ENCODE data around the gene RCOR3. TPM values are rescaled to one million over a fixed set of nuclear protein-coding genes. Genes with fewer than 3 reads are reported as not detected.
"Not testable (repeated sequence)": the region's sequence is repeated elsewhere in the genome, so short reads cannot be mapped to it uniquely, and the experiment has no call there.

RCOR3 gene
- total and polyA plus RNA-seq, 2 donors = 21.9 to 52.4 TPM

DNA sequence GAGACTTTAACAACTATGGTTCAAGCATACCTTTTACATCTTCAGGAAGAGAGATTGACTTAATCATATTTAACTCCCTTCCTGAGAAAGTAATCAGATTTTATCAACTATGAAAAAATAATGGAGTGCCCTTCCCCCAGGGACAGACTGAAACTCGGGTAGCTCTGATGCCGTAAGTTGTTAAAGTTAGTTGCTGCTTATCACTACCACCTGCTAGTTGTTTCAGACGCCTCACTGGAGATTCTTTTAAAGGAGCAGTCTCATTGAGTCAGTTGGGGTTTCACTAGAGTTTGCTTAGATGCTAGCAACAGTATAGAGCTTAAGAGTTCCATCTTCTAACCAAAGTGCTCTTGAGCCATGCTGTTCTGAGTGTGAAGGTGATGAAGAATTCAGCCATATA lies 50.5 kb downstream of the RCOR3 start:
- Histone ChIP-seq H3K27ac (ENCODE audit: low read depth in 1 of 2, low read length in 1 of 2) (no peak overlapping the region), H3K4me3 (ENCODE audit: low read length in 2 of 2) (no peak overlapping the region), H3K27me3 (ENCODE audit: control insufficient read depth in 2 of 2, insufficient read depth in 1 of 2, low read length in 1 of 2) (no peaks in the 10 kb centered on the region), H3K36me3 (ENCODE audit: control insufficient read depth in 2 of 2, insufficient read depth in 2 of 2, low read length in 1 of 2) (peaks cover 13 to 35% of the 10 kb centered on the region in 2 donors), H3K9me3 (ENCODE audit: control insufficient read depth in 2 of 2, insufficient read depth in 1 of 2, low read length in 1 of 2) (no peaks in the 10 kb centered on the region), H3K4me1 (ENCODE audit: control insufficient read depth in 2 of 2, insufficient read depth in 2 of 2, low read length in 2 of 2) (no peaks in the 10 kb centered on the region)
- WGBS = 94% methylated on average over 3 of the region's 3 CpGs
- no peak for DNase-seq (ENCODE audit: low read depth in 6 of 9, low spot score in 9 of 9)

DNA sequence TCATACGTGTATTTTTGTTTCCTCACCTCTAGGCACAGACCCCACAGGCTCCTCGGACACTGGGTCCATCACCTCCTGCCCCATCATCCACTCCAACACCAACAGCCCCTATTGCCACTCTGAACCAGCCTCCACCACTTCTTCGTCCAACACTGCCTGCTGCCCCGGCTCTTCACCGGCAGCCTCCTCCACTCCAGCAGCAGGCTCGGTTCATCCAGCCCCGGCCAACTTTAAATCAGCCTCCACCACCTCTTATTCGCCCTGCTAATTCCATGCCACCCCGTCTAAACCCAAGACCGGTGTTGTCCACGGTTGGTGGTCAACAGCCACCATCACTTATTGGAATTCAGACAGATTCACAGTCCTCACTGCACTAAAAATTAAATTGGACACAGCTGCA lies 54.2 kb downstream of the RCOR3 start:
- Histone ChIP-seq H3K27ac (ENCODE audit: low read depth in 1 of 2, low read length in 1 of 2) (no peak overlapping the region), H3K36me3 (ENCODE audit: control insufficient read depth in 2 of 2, insufficient read depth in 2 of 2, low read length in 1 of 2) (peaks cover 10 to 36% of the 10 kb centered on the region in 2 donors), H3K9me3 (ENCODE audit: control insufficient read depth in 2 of 2, insufficient read depth in 1 of 2, low read length in 1 of 2) (no peaks in the 10 kb centered on the region), H3K27me3 (ENCODE audit: control insufficient read depth in 2 of 2, insufficient read depth in 1 of 2, low read length in 1 of 2) (no peaks in the 10 kb centered on the region), H3K4me1 (ENCODE audit: control insufficient read depth in 2 of 2, insufficient read depth in 2 of 2, low read length in 2 of 2) (no peaks in the 10 kb centered on the region), H3K4me3 (ENCODE audit: low read length in 2 of 2) (no peak overlapping the region)
- no peak for DNase-seq (ENCODE audit: low read depth in 6 of 9, low spot score in 9 of 9)
- WGBS = 99% methylated on average over 11 of the region's 11 CpGs

DNA sequence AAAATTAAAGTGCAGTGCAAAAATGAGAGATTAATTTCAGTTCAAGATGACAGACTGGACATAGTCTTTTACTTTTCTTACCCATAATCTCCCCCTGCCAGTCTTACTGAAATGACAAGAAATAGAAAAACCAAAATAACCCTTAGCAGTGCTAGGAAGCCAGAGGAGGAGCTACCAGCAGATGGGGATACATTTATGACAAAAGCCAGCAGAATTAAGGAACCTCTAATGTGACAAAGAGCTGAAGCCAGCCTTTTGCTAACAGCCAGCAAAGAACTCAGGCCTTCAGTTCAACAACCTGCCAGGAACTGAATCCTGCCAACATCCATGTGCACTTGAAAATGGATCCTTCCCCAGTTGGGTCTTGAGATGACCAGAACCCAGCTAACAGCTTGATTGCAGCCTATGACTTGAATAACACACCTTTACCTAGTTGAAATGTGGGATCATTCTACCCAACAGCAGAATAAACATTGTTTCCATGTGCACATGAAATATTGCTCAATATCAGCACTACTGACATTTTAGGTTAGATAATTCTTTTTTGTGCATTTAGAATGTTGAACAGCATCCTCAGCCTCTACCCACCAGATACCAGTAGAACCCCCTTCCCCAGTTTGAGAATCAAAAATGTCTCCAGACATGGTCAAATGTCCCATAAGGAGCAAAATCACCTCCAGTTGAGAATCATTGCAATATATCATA lies 59.6 kb downstream of the RCOR3 start:
- H3K4me3 ChIP-seq (ENCODE audit: low read length in 2 of 2) = no peak overlapping the region
- H3K27me3 ChIP-seq (ENCODE audit: control insufficient read depth in 2 of 2, insufficient read depth in 1 of 2, low read length in 1 of 2) = no peaks in the 10 kb centered on the region

DNA sequence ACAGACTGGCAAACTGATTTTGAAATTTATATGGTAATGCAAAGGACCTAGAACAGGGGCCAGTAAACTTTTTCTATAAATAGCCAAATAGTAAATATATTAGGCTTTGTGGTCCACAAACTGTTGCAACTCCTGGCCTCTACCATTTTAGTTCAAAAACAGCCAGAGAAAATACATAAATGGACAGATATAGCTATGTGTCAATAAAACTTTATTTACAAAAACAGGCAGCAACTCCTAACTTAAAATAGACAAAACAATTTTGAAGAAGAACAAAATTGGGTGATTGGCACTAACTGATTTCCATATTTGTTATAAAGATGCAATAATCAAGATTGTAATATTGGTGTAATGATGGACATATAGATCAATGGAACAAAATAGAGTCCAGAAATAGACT lies 60.7 kb downstream of the RCOR3 start:
- Histone ChIP-seq H3K27me3 (ENCODE audit: control insufficient read depth in 2 of 2, insufficient read depth in 1 of 2, low read length in 1 of 2) (no peaks in the 10 kb centered on the region), H3K9me3 (ENCODE audit: control insufficient read depth in 2 of 2, insufficient read depth in 1 of 2, low read length in 1 of 2) (no peaks in the 10 kb centered on the region), H3K27ac (ENCODE audit: low read depth in 1 of 2, low read length in 1 of 2) (no peak overlapping the region), H3K4me1 (ENCODE audit: control insufficient read depth in 2 of 2, insufficient read depth in 2 of 2, low read length in 2 of 2) (peaks cover 0 to 2% of the 10 kb centered on the region in 2 donors), H3K4me3 (ENCODE audit: low read length in 2 of 2) (no peak overlapping the region), H3K36me3 (ENCODE audit: control insufficient read depth in 2 of 2, insufficient read depth in 2 of 2, low read length in 1 of 2) (peaks cover 0 to 5% of the 10 kb centered on the region in 2 donors)
- no peak for DNase-seq (ENCODE audit: low read depth in 6 of 9, low spot score in 9 of 9)

More for the DNA sequence above, 59.6 kb downstream of the RCOR3 start:
- Histone ChIP-seq H3K4me1 (ENCODE audit: control insufficient read depth in 2 of 2, insufficient read depth in 2 of 2, low read length in 2 of 2) (no peaks in the 10 kb centered on the region), H3K9me3 (ENCODE audit: control insufficient read depth in 2 of 2, insufficient read depth in 1 of 2, low read length in 1 of 2) (no peaks in the 10 kb centered on the region), H3K36me3 (ENCODE audit: control insufficient read depth in 2 of 2, insufficient read depth in 2 of 2, low read length in 1 of 2) (peaks cover under 1 to 12% of the 10 kb centered on the region in 2 donors), H3K27ac (ENCODE audit: low read depth in 1 of 2, low read length in 1 of 2) (no peak overlapping the region)
- DNase-seq (ENCODE audit: low read depth in 6 of 9, low spot score in 9 of 9) = no peak

DNA sequence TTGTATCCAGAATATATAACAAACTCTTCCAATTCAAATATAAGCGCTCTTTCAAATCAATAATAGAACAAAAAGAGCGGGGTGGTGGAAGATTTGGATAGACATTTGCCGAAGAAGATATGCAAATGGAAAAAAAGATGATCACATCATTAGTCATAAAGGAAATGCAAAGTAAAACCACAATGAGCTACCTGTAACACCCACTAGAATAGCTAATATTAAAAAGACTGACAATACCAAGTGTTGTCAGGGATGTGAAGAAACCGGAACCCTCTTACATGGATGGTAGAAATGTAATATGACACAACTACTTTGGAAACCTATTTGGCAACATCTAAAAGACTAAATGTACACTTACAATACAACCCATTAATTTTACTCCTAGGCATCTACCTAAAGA lies 61.8 kb downstream of the RCOR3 start:
- no peak overlapping the region for H3K27ac ChIP-seq (ENCODE audit: low read depth in 1 of 2, low read length in 1 of 2)
- no peaks in the 10 kb centered on the region for H3K9me3 ChIP-seq (ENCODE audit: control insufficient read depth in 2 of 2, insufficient read depth in 1 of 2, low read length in 1 of 2)
- H3K4me3 ChIP-seq (ENCODE audit: low read length in 2 of 2) = no peak overlapping the region
- no peak for DNase-seq (ENCODE audit: low read depth in 6 of 9, low spot score in 9 of 9)
- WGBS = 93% methylated on average over 4 of the region's 4 CpGs
- H3K4me1 ChIP-seq (ENCODE audit: control insufficient read depth in 2 of 2, insufficient read depth in 2 of 2, low read length in 2 of 2) = peaks cover 0 to 12% of the 10 kb centered on the region in 2 donors
- no peaks in the 10 kb centered on the region for H3K36me3 ChIP-seq (ENCODE audit: control insufficient read depth in 2 of 2, insufficient read depth in 2 of 2, low read length in 1 of 2)
- H3K27me3 ChIP-seq (ENCODE audit: control insufficient read depth in 2 of 2, insufficient read depth in 1 of 2, low read length in 1 of 2) = no peaks in the 10 kb centered on the region

DNA sequence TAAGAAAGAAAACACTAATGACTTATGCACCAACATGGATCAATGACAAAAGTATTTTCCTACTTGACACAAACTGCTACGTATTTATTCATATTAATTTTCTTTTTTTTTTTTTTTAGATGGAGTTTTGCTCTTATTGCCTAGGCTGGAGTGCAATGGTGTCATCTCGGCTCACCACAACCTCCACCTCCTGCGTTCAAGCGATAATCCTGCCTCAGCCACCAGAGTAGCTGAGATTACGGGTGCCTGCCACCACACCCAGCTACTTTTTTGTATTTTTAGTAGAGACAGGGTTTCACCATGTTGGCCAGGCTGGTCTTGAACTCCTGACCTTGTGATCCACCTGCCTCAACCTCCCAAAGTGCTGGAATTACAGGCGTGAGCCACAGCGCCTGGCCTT lies 62.5 kb downstream of the RCOR3 start:
- not testable (repeated sequence) for H3K4me3 ChIP-seq (ENCODE audit: low read length in 2 of 2); H3K9me3 ChIP-seq (ENCODE audit: control insufficient read depth in 2 of 2, insufficient read depth in 1 of 2, low read length in 1 of 2); H3K27ac ChIP-seq (ENCODE audit: low read depth in 1 of 2, low read length in 1 of 2); DNase-seq (ENCODE audit: low read depth in 6 of 9, low spot score in 9 of 9); H3K36me3 ChIP-seq (ENCODE audit: control insufficient read depth in 2 of 2, insufficient read depth in 2 of 2, low read length in 1 of 2); H3K27me3 ChIP-seq (ENCODE audit: control insufficient read depth in 2 of 2, insufficient read depth in 1 of 2, low read length in 1 of 2)
- 99% methylated on average over 7 of the region's 7 CpGs for WGBS
- H3K4me1 ChIP-seq (ENCODE audit: control insufficient read depth in 2 of 2, insufficient read depth in 2 of 2, low read length in 2 of 2) = peaks cover 0 to 18% of the 10 kb centered on the region in 2 donors

DNA sequence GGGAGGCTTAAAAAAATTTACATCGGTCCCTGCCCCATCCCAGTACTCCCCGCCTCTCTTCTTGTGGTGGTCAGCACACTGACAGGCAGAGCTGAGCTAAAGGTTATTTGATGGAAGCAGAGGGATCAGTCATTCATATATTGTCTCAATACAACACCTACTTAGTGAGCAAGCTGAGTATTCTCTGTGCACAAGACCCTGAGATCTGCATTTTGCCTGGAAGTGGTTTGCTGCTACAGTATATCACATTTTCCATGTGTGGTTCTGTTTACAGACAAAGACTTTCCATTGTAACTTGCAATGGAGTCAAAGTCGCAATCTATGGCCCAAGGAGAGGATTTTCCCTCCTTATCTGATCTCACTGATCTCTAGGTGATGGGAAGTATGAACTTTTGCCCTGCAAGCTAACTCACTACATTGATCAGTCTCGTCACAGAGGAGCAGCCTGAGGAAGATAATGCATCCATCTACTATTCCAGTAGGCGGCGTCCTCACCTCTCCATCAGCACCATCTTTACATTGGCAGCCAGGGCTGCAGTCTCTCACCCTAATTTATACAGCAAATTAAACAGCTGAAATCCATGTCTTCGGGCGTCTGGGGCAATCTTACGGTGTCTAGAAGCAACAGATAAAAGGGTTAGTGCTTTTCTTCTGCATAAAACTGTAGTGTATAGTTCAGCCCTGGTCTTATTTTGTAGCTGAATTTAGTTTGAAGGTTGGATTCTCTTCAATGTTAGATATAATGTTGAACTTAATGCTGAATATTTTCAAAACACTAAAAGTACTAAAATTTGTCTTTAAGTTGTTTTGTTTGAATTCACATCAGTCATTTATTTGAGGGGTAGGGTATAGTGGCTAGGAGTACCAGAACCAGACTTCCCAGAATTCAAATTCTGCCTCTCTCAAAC lies 64.2 kb downstream of the RCOR3 start:
- DNase-seq (ENCODE audit: low read depth in 6 of 9, low spot score in 9 of 9) = peak in 7 of 9 donors; percentile 40 to 86 (median 70)
- 24% methylated on average over 9 of the region's 9 CpGs for WGBS

DNA sequence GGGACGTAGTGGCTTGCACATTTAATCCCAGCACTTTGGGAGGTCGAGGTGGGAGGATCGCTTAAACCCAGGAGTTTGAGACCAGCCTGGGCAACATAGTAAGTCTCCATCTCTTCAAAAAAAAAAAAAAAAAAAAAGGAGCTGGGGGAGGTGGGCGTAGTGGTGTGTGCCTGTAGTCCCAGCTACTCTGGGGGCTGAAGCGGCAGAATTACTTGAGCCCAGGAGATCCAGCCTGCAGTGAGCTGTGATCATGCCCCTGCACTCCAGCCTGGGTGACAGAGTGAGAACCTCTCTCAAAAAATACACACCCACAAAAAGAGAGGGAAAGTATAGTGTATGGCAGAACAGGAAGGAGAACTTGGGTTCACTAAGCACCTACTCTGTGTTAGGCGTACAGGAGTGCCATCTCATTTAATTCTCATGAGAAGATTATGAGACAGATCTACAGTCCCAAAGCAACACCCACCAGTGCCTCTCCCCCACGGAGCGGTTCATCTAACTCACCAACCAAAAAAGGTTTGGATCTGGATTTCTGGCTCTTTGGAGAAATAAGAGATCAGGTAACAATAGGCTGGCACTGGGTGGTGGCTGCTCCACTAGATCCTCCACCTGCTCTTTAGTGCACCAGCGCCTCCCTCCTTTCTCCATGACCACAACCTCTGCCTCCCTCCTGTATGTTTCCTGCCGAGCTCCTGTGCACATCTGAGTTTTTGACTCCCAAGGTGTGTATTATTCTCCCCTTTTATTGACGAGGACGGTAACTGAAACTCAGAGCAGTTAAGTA lies 66.0 kb downstream of the RCOR3 start:
- DNase-seq (ENCODE audit: low read depth in 6 of 9, low spot score in 9 of 9) = peak in 1 of 9 donors; percentile 57
- H3K27ac ChIP-seq (ENCODE audit: low read depth in 1 of 2, low read length in 1 of 2) = peak overlapping the region in 1 of 2 donors; percentile 2
- peaks cover 13 to 47% of the 10 kb centered on the region in 2 donors for H3K4me1 ChIP-seq (ENCODE audit: control insufficient read depth in 2 of 2, insufficient read depth in 2 of 2, low read length in 2 of 2)
- H3K4me3 ChIP-seq (ENCODE audit: low read length in 2 of 2) = no peak overlapping the region
- no peaks in the 10 kb centered on the region for H3K36me3 ChIP-seq (ENCODE audit: control insufficient read depth in 2 of 2, insufficient read depth in 2 of 2, low read length in 1 of 2)
- WGBS = 66% methylated on average over 12 of the region's 12 CpGs
- H3K9me3 ChIP-seq (ENCODE audit: control insufficient read depth in 2 of 2, insufficient read depth in 1 of 2, low read length in 1 of 2) = peaks cover 0 to 2% of the 10 kb centered on the region in 2 donors
- no peaks in the 10 kb centered on the region for H3K27me3 ChIP-seq (ENCODE audit: control insufficient read depth in 2 of 2, insufficient read depth in 1 of 2, low read length in 1 of 2)

More for the DNA sequence above, 64.2 kb downstream of the RCOR3 start:
- H3K27ac ChIP-seq (ENCODE audit: low read depth in 1 of 2, low read length in 1 of 2) = no peak overlapping the region
- H3K4me3 ChIP-seq (ENCODE audit: low read length in 2 of 2) = no peak overlapping the region
- H3K9me3 ChIP-seq (ENCODE audit: control insufficient read depth in 2 of 2, insufficient read depth in 1 of 2, low read length in 1 of 2) = peaks cover 0 to 2% of the 10 kb centered on the region in 2 donors
- no peaks in the 10 kb centered on the region for H3K27me3 ChIP-seq (ENCODE audit: control insufficient read depth in 2 of 2, insufficient read depth in 1 of 2, low read length in 1 of 2)
- H3K36me3 ChIP-seq (ENCODE audit: control insufficient read depth in 2 of 2, insufficient read depth in 2 of 2, low read length in 1 of 2) = no peaks in the 10 kb centered on the region
- H3K4me1 ChIP-seq (ENCODE audit: control insufficient read depth in 2 of 2, insufficient read depth in 2 of 2, low read length in 2 of 2) = peaks cover 10 to 29% of the 10 kb centered on the region in 2 donors

Measured in thymus (tissue), 11 donors.